HepG2 (cell line): ENCODE measurements around the gene TIRAP. TPM values are rescaled to one million over a fixed set of nuclear protein-coding genes. Genes with fewer than 3 reads are reported as not detected.

ENCODE experiments used
- DZIP1 ChIP-seq: sonication (generic); formaldehyde crosslinking; IDR thresholded peaks from 2 replicates; pipeline ENCODE4 v1.5.0; 2020; ENCODE audit warnings: mild to moderate bottlenecking, missing genetic modification reagents
- EZH2 ChIP-seq: conservative IDR thresholded peaks from 2 replicates; pipeline ENCODE4 v1.6.1; 2012; ENCODE audit warnings: mild to moderate bottlenecking, low read depth, low read length, moderate library complexity
- FOXO4 ChIP-seq: sonication (generic); formaldehyde crosslinking; conservative IDR thresholded peaks from 2 replicates; pipeline ENCODE4 v1.8.1; 2023; ENCODE audit warnings: missing genetic modification reagents
- ISL2 ChIP-seq: sonication (generic); formaldehyde crosslinking; IDR thresholded peaks from 2 replicates; pipeline ENCODE4 v1.5.0; 2020; ENCODE audit warnings: missing genetic modification reagents
- KDM4B ChIP-seq: sonication (generic); formaldehyde crosslinking; IDR thresholded peaks from 2 replicates; pipeline ENCODE4 v1.4.0; 2020; ENCODE audit warnings: missing genetic modification reagents
- MIXL1 ChIP-seq: IDR thresholded peaks from 2 replicates; pipeline ENCODE4 v1.6.1; 2016
- NFE2 ChIP-seq: sonication (generic); formaldehyde crosslinking; IDR thresholded peaks from 2 replicates; pipeline ENCODE4 v1.4.0; 2020; ENCODE audit warnings: missing genetic modification reagents
- NFE2L1 ChIP-seq: sonication (generic); formaldehyde crosslinking; IDR thresholded peaks from 2 replicates; pipeline ENCODE4 v1.4.0; 2020; ENCODE audit warnings: missing genetic modification reagents, mild to moderate bottlenecking, borderline replicate concordance
- RFX5 ChIP-seq: IDR thresholded peaks from 2 replicates; pipeline ENCODE4 v1.6.1; 2011; ENCODE audit warnings: low read depth, low read length, improper control_type of control experiment
- TOE1 ChIP-seq: sonication (generic); formaldehyde crosslinking; IDR thresholded peaks from 2 replicates; pipeline ENCODE4 v1.4.0; 2020; ENCODE audit warnings: mild to moderate bottlenecking, missing genetic modification reagents
- ZBTB7A ChIP-seq: sonication (generic); formaldehyde crosslinking; IDR thresholded peaks from 2 replicates; pipeline ENCODE4 v1.8.0; 2022; ENCODE audit warnings: mild to moderate bottlenecking, missing genetic modification reagents
- ZIK1 ChIP-seq: sonication (generic); formaldehyde crosslinking; IDR thresholded peaks from 2 replicates; pipeline ENCODE4 v1.5.0; 2020; ENCODE audit warnings: mild to moderate bottlenecking, low read depth, missing genetic modification reagents, borderline replicate concordance
- ZNF230 ChIP-seq: sonication (generic); formaldehyde crosslinking; IDR thresholded peaks from 2 replicates; pipeline ENCODE4 v1.4.0; 2020; ENCODE audit warnings: mild to moderate bottlenecking, missing genetic modification reagents
- ZNF570 ChIP-seq: sonication (generic); formaldehyde crosslinking; IDR thresholded peaks from 2 replicates; pipeline ENCODE4 v1.4.0; 2020; ENCODE audit warnings: mild to moderate bottlenecking, missing genetic modification reagents, borderline replicate concordance
- ZNF652 ChIP-seq: IDR thresholded peaks from 2 replicates; pipeline ENCODE4 v1.6.1; 2016; ENCODE audit warnings: low read depth, borderline replicate concordance
- ZNF790 ChIP-seq: sonication (generic); formaldehyde crosslinking; IDR thresholded peaks from 2 replicates; pipeline ENCODE4 v1.8.0; 2022; ENCODE audit warnings: missing genetic modification reagents, mild to moderate bottlenecking, borderline replicate concordance
- ZNF878 ChIP-seq: sonication (generic); formaldehyde crosslinking; IDR thresholded peaks from 2 replicates; pipeline ENCODE4 v1.8.1; 2023; ENCODE audit warnings: mild to moderate bottlenecking, missing genetic modification reagents, moderate library complexity
- ZUFSP ChIP-seq: sonication (generic); formaldehyde crosslinking; IDR thresholded peaks from 2 replicates; pipeline ENCODE4 v1.9.0; 2021; ENCODE audit warnings: missing genetic modification reagents, mild to moderate bottlenecking, borderline replicate concordance
- polyA plus RNA-seq, 8 experiments: library from polyadenylated mRNA; depleted of rRNA in 3 of 8; stranded (reverse) in 7 of 8; unstranded in 1 of 8; fragments of >200 nt; fragmentation: Illumina TruSeq in 4 of 8; extraction: Trizol in 4 of 8; gene quantifications; 2 replicates each; pipeline versions ENCODE4 v1.2.1 to v1.2.3, GENCODE V29; 2011 to 2016; ENCODE audit warnings: low read depth in 4 of 8, missing spikeins in 1 of 8, mixed read lengths in 1 of 8; ENCODE audit not compliant: insufficient read depth in 1 of 8
- total RNA-seq, 5 experiments: library from RNA; depleted of rRNA; stranded (reverse); fragments of >200 nt; fragmentation: Illumina TruSeq; extraction: Trizol; gene quantifications; 2 replicates each; pipeline ENCODE4 v1.2.3, GENCODE V29; 2016; ENCODE audit warnings: low read depth in 1 of 5
- TF ChIP-seq, protein P1 (sequence below): sonication (generic); formaldehyde crosslinking; conservative IDR thresholded peaks from 2 replicates; pipeline ENCODE4 v1.4.0; 2020; ENCODE audit warnings: missing genetic modification reagents
- TF ChIP-seq, protein P2 (sequence below): sonication (generic); formaldehyde crosslinking; IDR thresholded peaks from 2 replicates; pipeline ENCODE4 v1.4.0; 2020; ENCODE audit warnings: missing genetic modification reagents, borderline replicate concordance

The TIRAP gene
- total and polyA plus RNA-seq, 2 of the 13 experiments (the other 11 are each of a cell fraction or from before 2014, with no cell fraction given): 5.4 to 5.7 TPM

- TF ChIP-seq, protein P1, sequence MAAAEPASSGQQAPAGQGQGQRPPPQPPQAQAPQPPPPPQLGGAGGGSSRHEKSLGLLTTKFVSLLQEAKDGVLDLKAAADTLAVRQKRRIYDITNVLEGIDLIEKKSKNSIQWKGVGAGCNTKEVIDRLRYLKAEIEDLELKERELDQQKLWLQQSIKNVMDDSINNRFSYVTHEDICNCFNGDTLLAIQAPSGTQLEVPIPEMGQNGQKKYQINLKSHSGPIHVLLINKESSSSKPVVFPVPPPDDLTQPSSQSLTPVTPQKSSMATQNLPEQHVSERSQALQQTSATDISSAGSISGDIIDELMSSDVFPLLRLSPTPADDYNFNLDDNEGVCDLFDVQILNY (CRISPR knock-in tag): no peak; the same call in 1 of the 2 replicates
- no peak for TF ChIP-seq ZNF652 (CRISPR knock-in tag)
- TF ChIP-seq ZUFSP (CRISPR knock-in tag): no peak
- peak; percentile 66; the same call in 1 of the 2 replicates for TF ChIP-seq ISL2 (CRISPR knock-in tag)
- TF ChIP-seq ZNF230 (CRISPR knock-in tag): peak; percentile 96
- TF ChIP-seq ZNF878 (CRISPR knock-in tag): no peak
- TF ChIP-seq NFE2L1: no peak
- no peak for TF ChIP-seq EZH2
- no peak for TF ChIP-seq ZNF570 (CRISPR knock-in tag)
- no peak for TF ChIP-seq ZNF790 (CRISPR knock-in tag)
- no peak; the same call in 1 of the 2 replicates for TF ChIP-seq MIXL1 (CRISPR knock-in tag)
- TF ChIP-seq ZBTB7A (CRISPR knock-in tag): no peak
- TF ChIP-seq ZIK1 (CRISPR knock-in tag): peak; percentile 60; the same call in 1 of the 2 replicates
- no peak for TF ChIP-seq TOE1 (CRISPR knock-in tag)
- peak; percentile 79 for TF ChIP-seq RFX5
- TF ChIP-seq NFE2 (CRISPR knock-in tag): no peak
- TF ChIP-seq FOXO4 (CRISPR knock-in tag): no peak
- TF ChIP-seq DZIP1 (CRISPR knock-in tag): no peak
- TF ChIP-seq KDM4B (CRISPR knock-in tag): no peak; the same call in 1 of the 2 replicates
- TF ChIP-seq, protein P2, sequence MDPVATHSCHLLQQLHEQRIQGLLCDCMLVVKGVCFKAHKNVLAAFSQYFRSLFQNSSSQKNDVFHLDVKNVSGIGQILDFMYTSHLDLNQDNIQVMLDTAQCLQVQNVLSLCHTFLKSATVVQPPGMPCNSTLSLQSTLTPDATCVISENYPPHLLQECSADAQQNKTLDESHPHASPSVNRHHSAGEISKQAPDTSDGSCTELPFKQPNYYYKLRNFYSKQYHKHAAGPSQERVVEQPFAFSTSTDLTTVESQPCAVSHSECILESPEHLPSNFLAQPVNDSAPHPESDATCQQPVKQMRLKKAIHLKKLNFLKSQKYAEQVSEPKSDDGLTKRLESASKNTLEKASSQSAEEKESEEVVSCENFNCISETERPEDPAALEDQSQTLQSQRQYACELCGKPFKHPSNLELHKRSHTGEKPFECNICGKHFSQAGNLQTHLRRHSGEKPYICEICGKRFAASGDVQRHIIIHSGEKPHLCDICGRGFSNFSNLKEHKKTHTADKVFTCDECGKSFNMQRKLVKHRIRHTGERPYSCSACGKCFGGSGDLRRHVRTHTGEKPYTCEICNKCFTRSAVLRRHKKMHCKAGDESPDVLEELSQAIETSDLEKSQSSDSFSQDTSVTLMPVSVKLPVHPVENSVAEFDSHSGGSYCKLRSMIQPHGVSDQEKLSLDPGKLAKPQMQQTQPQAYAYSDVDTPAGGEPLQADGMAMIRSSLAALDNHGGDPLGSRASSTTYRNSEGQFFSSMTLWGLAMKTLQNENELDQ (CRISPR knock-in tag): no peak; the same call in 1 of the 2 replicates
Observed at GRCh38 chr11:126268708-126269579, 13.9 kb upstream of the TIRAP start, which contains the start of the genes FOXRED1 and SRPRA (continued).
